ENCODE measurements around the gene SLC7A1. TPM values are rescaled to one million over a fixed set of nuclear protein-coding genes. Genes with fewer than 3 reads are reported as not detected.
"Not testable (repeated sequence)": the region's sequence is repeated elsewhere in the genome, so short reads cannot be mapped to it uniquely, and the experiment has no call there.

SLC7A1 gene
- total RNA-seq: 10 to 100 TPM; 21.4 to 35.7 TPM
- polyA plus RNA-seq (ENCODE audit: insufficient read depth, low read depth, low replicate concordance): 27.0 TPM
- long read RNA-seq, donor 1, full-length matches to known transcripts: 7 of 7 reads
- long read RNA-seq, donor 1, partial matches to known transcripts: 0 of 7 reads
- long read RNA-seq, donor 1, other reads (novel, unspliced or antisense): 0 of 7 reads
- long read RNA-seq, donor 2, full-length matches to known transcripts: 6 of 6 reads
- long read RNA-seq, donor 2, partial matches to known transcripts: 0 of 6 reads
- long read RNA-seq, donor 2, other reads (novel, unspliced or antisense): 0 of 6 reads

GRCh38 chr13:29595380-29596063 lies at the start of gene SLC7A1:
Gene SLC7A1 (minus strand): TSS chr13:29595688. CDS start chr13:29536188, 59,500 bp downstream.
- Histone ChIP-seq H3K4me3 (peak within 1 kb of the TSS; percentile 78 to 85), H3K27ac (peak within 1 kb of the TSS; percentile 81 to 91), H3K36me3 (ENCODE audit: low read depth, missing control alignments) (no peaks in the 10 kb centered on the region), H3K4me1 (no peaks in the 10 kb centered on the region), H3K27me3 (no peaks in the 10 kb centered on the region), H3K9me3 (no peaks in the 10 kb centered on the region)
- 0 to 1% methylated on average over 11 to 57 of the region's 98 CpGs for WGBS, 2 donors
- TF ChIP-seq POLR2A (IDR thresholded peaks at IDR 0.05): no peak
- TF ChIP-seq, protein P1, sequence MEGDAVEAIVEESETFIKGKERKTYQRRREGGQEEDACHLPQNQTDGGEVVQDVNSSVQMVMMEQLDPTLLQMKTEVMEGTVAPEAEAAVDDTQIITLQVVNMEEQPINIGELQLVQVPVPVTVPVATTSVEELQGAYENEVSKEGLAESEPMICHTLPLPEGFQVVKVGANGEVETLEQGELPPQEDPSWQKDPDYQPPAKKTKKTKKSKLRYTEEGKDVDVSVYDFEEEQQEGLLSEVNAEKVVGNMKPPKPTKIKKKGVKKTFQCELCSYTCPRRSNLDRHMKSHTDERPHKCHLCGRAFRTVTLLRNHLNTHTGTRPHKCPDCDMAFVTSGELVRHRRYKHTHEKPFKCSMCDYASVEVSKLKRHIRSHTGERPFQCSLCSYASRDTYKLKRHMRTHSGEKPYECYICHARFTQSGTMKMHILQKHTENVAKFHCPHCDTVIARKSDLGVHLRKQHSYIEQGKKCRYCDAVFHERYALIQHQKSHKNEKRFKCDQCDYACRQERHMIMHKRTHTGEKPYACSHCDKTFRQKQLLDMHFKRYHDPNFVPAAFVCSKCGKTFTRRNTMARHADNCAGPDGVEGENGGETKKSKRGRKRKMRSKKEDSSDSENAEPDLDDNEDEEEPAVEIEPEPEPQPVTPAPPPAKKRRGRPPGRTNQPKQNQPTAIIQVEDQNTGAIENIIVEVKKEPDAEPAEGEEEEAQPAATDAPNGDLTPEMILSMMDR (IDR thresholded peaks at IDR 0.05): no peak
- DNase-seq: peak; percentile 79
- intact Hi-C loops (cut with DNase I; ENCODE audit: low total_unique reads): no loop called here

- TF ChIP-seq, protein P1 (IDR thresholded peaks at IDR 0.05): no peak
- no peak for TF ChIP-seq POLR2A (IDR thresholded peaks at IDR 0.05)
- no peaks in the 10 kb centered on the region for H3K9me3 ChIP-seq
- H3K27ac ChIP-seq: no peak overlapping the region
- 68 to 76% methylated on average over 4 of the region's 4 CpGs for WGBS, 2 donors
- no peak for DNase-seq
- intact Hi-C loops (cut with DNase I; ENCODE audit: low total_unique reads): no loop called here
- H3K36me3 ChIP-seq (ENCODE audit: low read depth, missing control alignments): no peaks in the 10 kb centered on the region
- H3K4me3 ChIP-seq: no peak overlapping the region
- H3K27me3 ChIP-seq: no peaks in the 10 kb centered on the region
- H3K4me1 ChIP-seq: no peaks in the 10 kb centered on the region
These were observed 45.2 kb upstream of the SLC7A1 start for GRCh38 chr13:29640665-29641064.

GRCh38 chr13:29636831-29637230 lies 41.3 kb upstream of the SLC7A1 start:
- DNase-seq; H3K36me3 ChIP-seq (ENCODE audit: low read depth, missing control alignments); H3K4me3 ChIP-seq; intact Hi-C loops (cut with DNase I; ENCODE audit: low total_unique reads); H3K27ac ChIP-seq; H3K27me3 ChIP-seq; H3K4me1 ChIP-seq; H3K9me3 ChIP-seq: not testable (repeated sequence)
- WGBS, 2 donors: 90 to 94% methylated on average over 4 of the region's 4 CpGs

DNA sequence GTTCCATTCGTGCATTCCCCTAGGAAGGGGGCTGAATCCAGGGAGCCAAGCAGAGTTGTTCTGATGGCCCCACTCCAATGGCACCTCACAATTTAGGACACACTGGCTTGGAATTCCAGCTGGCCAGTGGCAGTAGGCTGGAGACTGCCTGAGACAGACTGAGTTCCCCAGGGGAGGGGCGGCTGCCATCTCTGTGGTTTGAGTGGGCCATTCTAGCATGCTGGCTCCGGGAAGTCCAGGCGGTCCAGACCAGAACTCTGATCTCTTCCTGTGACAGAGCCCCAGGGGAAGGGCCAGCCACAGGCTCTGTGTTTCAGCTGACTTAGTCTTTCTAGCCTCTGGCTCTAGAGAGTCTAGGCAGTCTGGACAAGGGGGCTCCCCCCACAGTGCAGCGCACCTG lies 29.5 kb upstream of the SLC7A1 start:
- Histone ChIP-seq H3K27me3 (no peaks in the 10 kb centered on the region), H3K4me3 (no peak overlapping the region), H3K36me3 (ENCODE audit: low read depth, missing control alignments) (no peaks in the 10 kb centered on the region), H3K4me1 (no peaks in the 10 kb centered on the region), H3K9me3 (no peaks in the 10 kb centered on the region), H3K27ac (no peak overlapping the region)
- intact Hi-C loops (cut with DNase I; ENCODE audit: low total_unique reads): no loop called here
- DNase-seq: no peak
- WGBS, 2 donors: 93 to 100% methylated on average over 1 to 5 of the region's 5 CpGs
- TF ChIP-seq, protein P1 (IDR thresholded peaks at IDR 0.05): no peak
- no peak for TF ChIP-seq POLR2A (IDR thresholded peaks at IDR 0.05)

- TF ChIP-seq POLR2A (IDR thresholded peaks at IDR 0.05): no peak
- TF ChIP-seq, protein P1 (IDR thresholded peaks at IDR 0.05): no peak
- intact Hi-C loops (cut with DNase I; ENCODE audit: low total_unique reads): no loop called here
- Histone ChIP-seq H3K4me1 (no peaks in the 10 kb centered on the region), H3K4me3 (no peak overlapping the region), H3K27me3 (no peaks in the 10 kb centered on the region), H3K27ac (no peak overlapping the region), H3K9me3 (no peaks in the 10 kb centered on the region), H3K36me3 (ENCODE audit: low read depth, missing control alignments) (no peaks in the 10 kb centered on the region)
- no peak for DNase-seq
- 94 to 98% methylated on average over 7 of the region's 7 CpGs for WGBS, 2 donors
These were observed 26.4 kb upstream of the SLC7A1 start for GRCh38 chr13:29621841-29622240.
